Natural killer cell (primary cell): ENCODE measurements around the gene CENPM. TPM values are rescaled to one million over a fixed set of nuclear protein-coding genes. Genes with fewer than 3 reads are reported as not detected.
"Not testable (repeated sequence)": the region's sequence is repeated elsewhere in the genome, so short reads cannot be mapped to it uniquely, and the experiment has no call there.

Source experiments
- ATAC-seq, 3 donors: fragments of 150-1000 bp in 2 of 3; fragments of 200-7000 bp in 1 of 3; cut with Tn5 transposase; 1 replicate in 1 of 3; 2 replicates in 2 of 3; pipeline ENCODE4 v1.10.0; 2021; ENCODE audit warnings: mild to moderate bottlenecking in 2 of 3, moderate library complexity in 2 of 3
- DNase-seq, 2 donors: peaks; one replicate each; pipeline versions ENCODE4 v3.0.0 to v3.0.0-alpha.2; 2013 to 2021; ENCODE audit warnings: mixed read lengths in 1 of 2
- H3K27ac ChIP-seq: one replicate; pipeline ENCODE4 v1.5.1; 2013; ENCODE audit warnings: mild to moderate bottlenecking, low read length
- H3K27me3 ChIP-seq: one replicate; pipeline ENCODE4 v1.6.1; 2013; ENCODE audit warnings: low read length; ENCODE audit not compliant: control insufficient read depth, insufficient read depth
- H3K36me3 ChIP-seq: one replicate; pipeline ENCODE4 v1.6.1; 2013; ENCODE audit warnings: low read length; ENCODE audit not compliant: control insufficient read depth, insufficient read depth
- H3K4me1 ChIP-seq: one replicate; pipeline ENCODE4 v1.6.1; 2013; ENCODE audit warnings: low read length; ENCODE audit not compliant: control insufficient read depth, insufficient read depth
- H3K4me3 ChIP-seq: one replicate; pipeline ENCODE4 v1.5.1; 2013; ENCODE audit warnings: low read length
- H3K9me3 ChIP-seq: one replicate; pipeline ENCODE4 v1.6.1; 2013; ENCODE audit warnings: low read length; ENCODE audit not compliant: control insufficient read depth, insufficient read depth
- H3K27ac Mint-ChIP-seq, 2 donors: one replicate each; pipeline ENCODE4 v1.8.0; 2022; ENCODE audit warnings: mild to moderate bottlenecking in 2 of 2, mixed read lengths in 2 of 2, moderate library complexity in 1 of 2
- H3K27me3 Mint-ChIP-seq, 2 donors: one replicate each; pipeline ENCODE4 v1.8.0; 2022; ENCODE audit warnings: low read depth in 2 of 2, mixed read lengths in 2 of 2
- H3K36me3 Mint-ChIP-seq: one replicate; pipeline ENCODE4 v1.8.0; 2022; ENCODE audit warnings: mixed read lengths
- H3K4me1 Mint-ChIP-seq, 2 donors: one replicate each; pipeline ENCODE4 v1.8.0; 2022; ENCODE audit warnings: mixed read lengths in 2 of 2
- H3K4me3 Mint-ChIP-seq: one replicate; pipeline ENCODE4 v1.8.0; 2022; ENCODE audit warnings: mild to moderate bottlenecking, moderate library complexity, mixed read lengths
- H3K9me3 Mint-ChIP-seq, 2 donors: one replicate each; pipeline ENCODE4 v1.8.0; 2022; ENCODE audit warnings: mixed read lengths in 2 of 2
- CTCF ChIP-seq: fragments of 200-600 bp; IDR thresholded peaks from one replicate; pipeline ENCODE4 v1.8.0; 2022; ENCODE audit warnings: antibody characterized with exemption
- WGBS: methylation state at CpG from one replicate; pipeline ENCODE4 v1.1.7; 2013; ENCODE audit warnings: missing lambda C conversion rate; ENCODE audit not compliant: insufficient coverage; 5-methylcytosine and 5-hydroxymethylcytosine counted together
- intact Hi-C: fragments of 100-400 bp; cut with micrococcal nuclease; formaldehyde crosslinking; loops from one replicate; pipeline ENCODE4 v1.14.2; 2022
- total RNA-seq, 4 donors: library from RNA; stranded (reverse); fragments of 120-200 nt in 1 of 4; gene quantifications; one replicate each; pipeline versions ENCODE4 v1.2.3 to v1.2.4, GENCODE V29; 2013 to 2022

The CENPM gene
- total RNA-seq, 3 donors from 2014 or later (not counting 1 experiment from before 2014, with no cell fraction given) = 4.2 to 7.1 (median 6.1) TPM

GRCh38 chr22:41951898-41952474 is 5.0 kb upstream of the CENPM start, which contains the start of gene SMIM45:
Gene SMIM45 (plus strand): TSS chr22:41952150.
- WGBS = 80% methylated on average over 16 of the region's 16 CpGs
- no peak within 1 kb of the TSS for H3K4me3 ChIP-seq
- H3K27ac ChIP-seq = no peak within 1 kb of the TSS
- H3K36me3 ChIP-seq = no peaks in the 10 kb centered on the region
- peaks cover 5% of the 10 kb centered on the region for H3K4me1 ChIP-seq
- H3K36me3 Mint-ChIP-seq = no peaks in the 10 kb centered on the region
- intact Hi-C loops = no loop called here
- H3K27ac Mint-ChIP-seq = no peak within 1 kb of the TSS
- H3K9me3 ChIP-seq = no peaks in the 10 kb centered on the region
- H3K27me3 Mint-ChIP-seq = no peaks in the 10 kb centered on the region
- no peak for TF ChIP-seq CTCF
- H3K27me3 ChIP-seq = no peaks in the 10 kb centered on the region
- no peak within 1 kb of the TSS for H3K4me3 Mint-ChIP-seq
- ATAC-seq (no peak), DNase-seq (no peak)
- H3K9me3 Mint-ChIP-seq = no peaks in the 10 kb centered on the region
- peaks cover 0 to 2% of the 10 kb centered on the region in 2 donors for H3K4me1 Mint-ChIP-seq

- DNase-seq (no peak), ATAC-seq (no peak)
- H3K27ac Mint-ChIP-seq = peak overlapping the region in 1 of 2 donors; percentile 12
- Histone ChIP-seq H3K27ac (no peak overlapping the region), H3K27me3 (no peaks in the 10 kb centered on the region), H3K4me3 (no peak overlapping the region), H3K36me3 (no peaks in the 10 kb centered on the region), H3K4me1 (peaks cover 21% of the 10 kb centered on the region), H3K9me3 (no peaks in the 10 kb centered on the region)
- H3K9me3 Mint-ChIP-seq = no peaks in the 10 kb centered on the region
- no peaks in the 10 kb centered on the region for H3K27me3 Mint-ChIP-seq
- no peak for TF ChIP-seq CTCF
- 81% methylated on average over 7 of the region's 7 CpGs for WGBS
- H3K36me3 Mint-ChIP-seq = no peaks in the 10 kb centered on the region
- intact Hi-C loops = no loop called here
- no peak overlapping the region for H3K4me3 Mint-ChIP-seq
- peaks cover 8 to 17% of the 10 kb centered on the region in 2 donors for H3K4me1 Mint-ChIP-seq
These were observed 2.5 kb upstream of the CENPM start for GRCh38 chr22:41949297-41949965.

GRCh38 chr22:41948928-41949296 is 2.0 kb upstream of the CENPM start:
- H3K27ac ChIP-seq, H3K9me3 ChIP-seq, H3K36me3 ChIP-seq, H3K4me3 ChIP-seq, H3K4me3 Mint-ChIP-seq, DNase-seq, H3K27me3 ChIP-seq, intact Hi-C loops, H3K9me3 Mint-ChIP-seq, H3K36me3 Mint-ChIP-seq, H3K27me3 Mint-ChIP-seq, ATAC-seq: not testable (repeated sequence)
- WGBS = 99% methylated on average over 8 of the region's 8 CpGs
- Mint-ChIP-seq H3K4me1 (peaks cover 8 to 17% of the 10 kb centered on the region in 2 donors), H3K27ac (peak overlapping the region in 1 of 2 donors; percentile 12)
- H3K4me1 ChIP-seq = peaks cover 21% of the 10 kb centered on the region

- Histone ChIP-seq H3K9me3 (no peaks in the 10 kb centered on the region), H3K27ac (no peak overlapping the region), H3K4me1 (peaks cover 21% of the 10 kb centered on the region), H3K27me3 (no peaks in the 10 kb centered on the region), H3K36me3 (no peaks in the 10 kb centered on the region), H3K4me3 (no peak overlapping the region)
- TF ChIP-seq CTCF = no peak
- intact Hi-C loops = no loop called here
- H3K27ac Mint-ChIP-seq = no peak overlapping the region
- H3K36me3 Mint-ChIP-seq = no peaks in the 10 kb centered on the region
- no peak overlapping the region for H3K4me3 Mint-ChIP-seq
- 100% methylated on average over 1 of the region's 2 CpGs for WGBS
- DNase-seq (no peak), ATAC-seq (no peak)
- peaks cover 8 to 17% of the 10 kb centered on the region in 2 donors for H3K4me1 Mint-ChIP-seq
- H3K9me3 Mint-ChIP-seq = no peaks in the 10 kb centered on the region
- no peaks in the 10 kb centered on the region for H3K27me3 Mint-ChIP-seq
These were observed 1.2 kb upstream of the CENPM start for GRCh38 chr22:41948142-41948541.
